A673 (cell line): ENCODE results near the gene INSR. TPM values are rescaled to one million over a fixed set of nuclear protein-coding genes. Genes with fewer than 3 reads are reported as not detected.

ENCODE experiments used
- BruUV-seq: library from RNA; stranded (reverse); fragments of 400-500 nt; replicated peaks from 2 replicates; lab custom pipeline; 2021; lab: Mats Ljungman, UMichigan
- CTCF ChIA-PET: fragments of 300-600 bp; sonication (Branson Sonifier 250); formaldehyde crosslinking; loops from one replicate; lab custom pipeline; 2022; ENCODE audit warnings: antibody characterized with exemption; lab: Charles Lee
- POLR2A ChIA-PET: fragments of 300-600 bp; sonication (Branson Sonifier 250); formaldehyde crosslinking; loops from one replicate; lab custom pipeline; 2022; ENCODE audit warnings: antibody characterized with exemption; ENCODE audit not compliant: low non-redundant PET; lab: Charles Lee
- DNase-seq: peaks from one replicate; pipeline ENCODE4 v3.0.0-alpha.2; 2015; ENCODE audit warnings: low spot score
- H3K27ac ChIP-seq: fragments of 200-600 bp; sonication (generic); 2 replicates; pipeline ENCODE4 v1.5.1; 2016; ENCODE audit warnings: mixed run types, low read depth, mild to moderate bottlenecking, mixed read lengths, antibody characterized with exemption, low read length; ENCODE audit not compliant: poor library complexity, severe bottlenecking
- H3K27me3 ChIP-seq: fragments of 200-600 bp; sonication (generic); replicated peaks from 2 replicates; pipeline ENCODE4 v1.6.1; 2017; ENCODE audit warnings: mixed run types, low read depth, mild to moderate bottlenecking, mixed read lengths, antibody characterized with exemption, low read length; ENCODE audit not compliant: insufficient read depth, poor library complexity
- H3K36me3 ChIP-seq: fragments of 200-600 bp; sonication (generic); 2 replicates; pipeline ENCODE4 v1.6.1; 2016; ENCODE audit warnings: mixed run types, mild to moderate bottlenecking, mixed read lengths, antibody characterized with exemption, low read length; ENCODE audit not compliant: insufficient read depth, poor library complexity, severe bottlenecking
- H3K4me1 ChIP-seq: fragments of 200-600 bp; sonication (generic); 2 replicates; pipeline ENCODE4 v1.6.1; 2017; ENCODE audit warnings: mixed run types, mild to moderate bottlenecking, mixed read lengths, antibody characterized with exemption, low read length; ENCODE audit not compliant: insufficient read depth, poor library complexity, severe bottlenecking
- H3K4me3 ChIP-seq: fragments of 200-600 bp; sonication (generic); 2 replicates; pipeline ENCODE4 v1.5.1; 2016; ENCODE audit warnings: low read depth, mixed run types, mild to moderate bottlenecking, mixed read lengths, low read length; ENCODE audit not compliant: poor library complexity, severe bottlenecking
- H3K9me3 ChIP-seq: fragments of 200-600 bp; sonication (generic); 2 replicates; pipeline ENCODE4 v1.6.1; 2016; ENCODE audit warnings: mixed run types, low read depth, mild to moderate bottlenecking, mixed read lengths, antibody characterized with exemption, low read length; ENCODE audit not compliant: poor library complexity, severe bottlenecking
- EZH2 ChIP-seq: fragments of 200-600 bp; sonication (generic); IDR thresholded peaks from 2 replicates; pipeline ENCODE4 v1.6.1; 2017; ENCODE audit warnings: borderline replicate concordance, low read depth, mild to moderate bottlenecking, mixed read lengths, antibody characterized with exemption, low read length; ENCODE audit not compliant: poor library complexity, severe bottlenecking
- intact Hi-C: fragments of 100-400 bp; cut with micrococcal nuclease; formaldehyde crosslinking; loops from one replicate; pipeline ENCODE4 v1.10.0; 2022; ENCODE audit not compliant: unreplicated experiment
- total RNA-seq: library from RNA; stranded (reverse); gene quantifications from 2 replicates; pipeline ENCODE4 v1.2.3, GENCODE V29; 2021
- TF ChIP-seq, protein P1 (sequence below): fragments of 300-800, 200-600 bp; sonication (generic); conservative IDR thresholded peaks from 2 replicates; pipeline ENCODE4 v1.5.1; 2017; ENCODE audit warnings: low read depth, mild to moderate bottlenecking, antibody characterized with exemption, low read length, moderate library complexity, mixed read lengths

INSR gene
- total RNA-seq, 1 experiment from 2014 or later, result 12.9 TPM

DNA sequence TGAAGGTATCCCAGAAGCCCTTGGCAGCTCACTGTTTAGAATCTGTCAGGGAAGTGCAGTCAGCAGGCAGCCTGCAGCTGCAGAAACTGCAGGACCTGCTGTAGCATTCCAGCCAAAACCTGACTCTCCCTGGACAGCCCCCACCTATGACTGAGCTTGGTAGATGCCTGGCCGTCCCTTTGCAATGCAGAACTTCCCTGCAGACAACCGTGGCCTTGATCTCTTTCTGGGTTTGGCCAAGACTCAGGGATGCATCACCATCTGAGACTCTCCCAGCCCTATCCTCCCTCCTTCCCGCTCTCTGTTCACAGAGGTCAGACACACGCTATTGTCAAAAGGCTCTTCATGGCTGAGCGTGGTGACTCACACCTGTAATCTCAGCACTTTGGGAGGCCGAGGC lies 125.3 kb downstream of the INSR start:
- H3K36me3 ChIP-seq, result peaks cover 13% of the 10 kb centered on the region
- intact Hi-C loops, result no loop called here
- peaks cover 3% of the 10 kb centered on the region for H3K9me3 ChIP-seq
- no peak for DNase-seq
- BruUV-seq, result no TSS peak
- no peaks in the 10 kb centered on the region for H3K4me1 ChIP-seq
- no peaks in the 10 kb centered on the region for H3K27me3 ChIP-seq
- no peak overlapping the region for H3K4me3 ChIP-seq
- CTCF ChIA-PET, result interaction anchor here (1.1 kb wide), 1 partner anchor 512 kb away, joined by 3 read pairs; the partner anchor contains the start of gene TRAPPC5
- H3K27ac ChIP-seq, result no peak overlapping the region
- TF ChIP-seq, protein P1, sequence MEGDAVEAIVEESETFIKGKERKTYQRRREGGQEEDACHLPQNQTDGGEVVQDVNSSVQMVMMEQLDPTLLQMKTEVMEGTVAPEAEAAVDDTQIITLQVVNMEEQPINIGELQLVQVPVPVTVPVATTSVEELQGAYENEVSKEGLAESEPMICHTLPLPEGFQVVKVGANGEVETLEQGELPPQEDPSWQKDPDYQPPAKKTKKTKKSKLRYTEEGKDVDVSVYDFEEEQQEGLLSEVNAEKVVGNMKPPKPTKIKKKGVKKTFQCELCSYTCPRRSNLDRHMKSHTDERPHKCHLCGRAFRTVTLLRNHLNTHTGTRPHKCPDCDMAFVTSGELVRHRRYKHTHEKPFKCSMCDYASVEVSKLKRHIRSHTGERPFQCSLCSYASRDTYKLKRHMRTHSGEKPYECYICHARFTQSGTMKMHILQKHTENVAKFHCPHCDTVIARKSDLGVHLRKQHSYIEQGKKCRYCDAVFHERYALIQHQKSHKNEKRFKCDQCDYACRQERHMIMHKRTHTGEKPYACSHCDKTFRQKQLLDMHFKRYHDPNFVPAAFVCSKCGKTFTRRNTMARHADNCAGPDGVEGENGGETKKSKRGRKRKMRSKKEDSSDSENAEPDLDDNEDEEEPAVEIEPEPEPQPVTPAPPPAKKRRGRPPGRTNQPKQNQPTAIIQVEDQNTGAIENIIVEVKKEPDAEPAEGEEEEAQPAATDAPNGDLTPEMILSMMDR, result no peak
- TF ChIP-seq EZH2, result no peak
- POLR2A ChIA-PET, result no interaction called here

DNA sequence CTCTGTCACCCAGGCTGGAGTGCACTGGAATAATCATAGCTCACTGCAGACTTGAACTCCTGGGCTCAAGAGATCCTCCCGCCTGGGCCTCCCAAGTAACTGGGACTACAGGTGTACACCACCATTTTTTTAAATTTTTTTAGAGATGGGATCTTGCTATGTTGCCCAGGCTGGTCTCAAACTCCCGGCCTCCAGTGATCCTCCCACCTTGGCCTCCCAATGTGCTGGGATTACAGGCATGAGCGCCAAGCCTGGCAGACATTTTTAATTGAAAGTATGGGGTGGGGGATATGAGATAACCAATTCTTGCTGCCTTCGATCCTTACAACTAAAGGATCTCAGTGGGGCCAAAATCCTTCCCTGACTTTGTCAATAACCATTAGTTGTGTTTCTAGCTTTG lies 132.9 kb downstream of the INSR start:
- intact Hi-C loops, result no loop called here
- BruUV-seq, result no TSS peak
- no peak overlapping the region for H3K4me3 ChIP-seq
- POLR2A ChIA-PET, result no interaction called here
- no peaks in the 10 kb centered on the region for H3K27me3 ChIP-seq
- DNase-seq, result no peak
- H3K4me1 ChIP-seq, result peaks cover 7% of the 10 kb centered on the region
- TF ChIP-seq, protein P1, result no peak
- no peak for TF ChIP-seq EZH2
- H3K9me3 ChIP-seq, result no peaks in the 10 kb centered on the region
- H3K36me3 ChIP-seq, result peaks cover 3% of the 10 kb centered on the region
- H3K27ac ChIP-seq, result no peak overlapping the region
- CTCF ChIA-PET, result no interaction called here

GRCh38 chr19:7159105-7159933 lies 134.9 kb downstream of the INSR start:
- Histone ChIP-seq H3K4me1 (peaks cover 7% of the 10 kb centered on the region), H3K4me3 (no peak overlapping the region), H3K27ac (peak overlapping the region; percentile 67), H3K36me3 (peaks cover 3% of the 10 kb centered on the region), H3K27me3 (no peaks in the 10 kb centered on the region), H3K9me3 (no peaks in the 10 kb centered on the region)
- BruUV-seq, result no TSS peak
- TF ChIP-seq, protein P1, result no peak
- TF ChIP-seq EZH2, result no peak
- ChIA-PET CTCF (interaction anchor here (0.7 kb wide), 1 partner anchor 259 kb away, joined by 3 read pairs; no protein-coding TSS in a partner anchor), POLR2A (no interaction called here)
- DNase-seq, result peak; percentile 60
- intact Hi-C loops, result no loop called here
